Progenitor cell of endocrine pancreas (in vitro differentiated cells): ENCODE data around the gene MYO7B. TPM values are rescaled to one million over a fixed set of nuclear protein-coding genes. Genes with fewer than 3 reads are reported as not detected.

Experiments used
- DNase-seq: peaks from one replicate; pipeline ENCODE4 v3.0.0; 2021; ENCODE audit warnings: low spot score; ENCODE audit not compliant: unreplicated experiment
- H3K27ac Mint-ChIP-seq: 2 replicates; pipeline ENCODE4 v1.8.0; 2021; ENCODE audit warnings: mild to moderate bottlenecking, moderate library complexity, mixed read lengths
- H3K27me3 Mint-ChIP-seq: 2 replicates; pipeline ENCODE4 v1.8.0; 2021; ENCODE audit warnings: mixed read lengths
- H3K36me3 Mint-ChIP-seq: 2 replicates; pipeline ENCODE4 v1.8.0; 2022; ENCODE audit warnings: mixed read lengths; ENCODE audit not compliant: insufficient read depth
- H3K4me1 Mint-ChIP-seq: 2 replicates; pipeline ENCODE4 v1.8.0; 2021; ENCODE audit warnings: low read depth, mixed read lengths
- H3K4me3 Mint-ChIP-seq: 2 replicates; pipeline ENCODE4 v1.8.0; 2021; ENCODE audit warnings: low read depth, mild to moderate bottlenecking, moderate library complexity, mixed read lengths
- H3K9me3 Mint-ChIP-seq: 2 replicates; pipeline ENCODE4 v1.8.0; 2021; ENCODE audit warnings: low read depth, mixed read lengths
- CTCF ChIP-seq: fragments of 200-600 bp; sonication (generic); IDR thresholded peaks from one replicate; pipeline ENCODE4 v1.5.0; 2021; ENCODE audit warnings: antibody characterized with exemption, mild to moderate bottlenecking; ENCODE audit not compliant: unreplicated experiment
- total RNA-seq: library from RNA; stranded (reverse); gene quantifications from 2 replicates; pipeline ENCODE4 v1.2.1, GENCODE V29; 2021

The MYO7B gene
- total RNA-seq, 1 donor from 2014 or later = not detected

DNA sequence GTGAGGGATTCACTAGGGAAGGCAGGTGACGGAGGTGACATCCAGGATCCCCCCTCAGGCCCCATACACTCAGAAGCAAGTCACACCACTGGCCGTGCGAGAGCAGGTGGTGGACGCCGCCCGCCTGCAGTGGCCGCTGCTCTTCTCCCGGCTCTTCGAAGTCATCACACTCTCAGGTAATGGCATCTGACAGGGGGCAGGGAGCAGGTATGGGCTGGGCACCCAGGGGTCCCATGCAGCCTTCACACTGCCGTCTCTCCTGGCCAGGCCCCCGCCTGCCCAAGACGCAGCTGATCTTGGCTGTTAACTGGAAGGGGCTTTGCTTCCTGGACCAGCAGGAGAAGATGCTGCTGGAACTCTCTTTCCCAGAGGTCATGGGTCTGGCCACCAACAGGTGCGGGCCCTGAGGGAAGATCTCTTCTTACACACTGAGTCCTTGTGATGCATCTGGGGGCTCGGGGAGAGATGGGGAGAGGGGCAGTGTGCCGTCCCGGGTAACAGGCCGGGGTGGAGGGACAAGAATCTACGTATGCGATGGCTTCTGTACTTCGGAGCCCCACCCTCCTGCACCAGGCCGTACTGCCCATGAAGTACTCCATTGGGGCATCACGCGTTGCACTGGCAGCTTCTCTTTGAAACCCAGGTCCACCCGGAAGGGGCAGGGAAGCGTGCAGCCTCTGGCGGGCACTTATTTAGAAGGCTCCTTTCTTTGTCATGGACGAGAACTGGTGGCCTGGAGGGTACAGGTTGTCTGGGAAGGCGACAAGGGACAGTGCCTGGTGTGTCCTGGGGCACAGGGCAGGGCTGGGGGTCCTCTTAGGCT is 91.6 kb downstream of the MYO7B start:
- Mint-ChIP-seq H3K4me1 (peaks cover 2% of the 10 kb centered on the region), H3K36me3 (no peaks in the 10 kb centered on the region), H3K27me3 (peaks cover 6% of the 10 kb centered on the region)

GRCh38 chr2:127627740-127628571 is 92.5 kb downstream of the MYO7B start:
- no peak for TF ChIP-seq CTCF
- H3K9me3 Mint-ChIP-seq = no peaks in the 10 kb centered on the region
- no peak overlapping the region for H3K4me3 Mint-ChIP-seq
- no peak overlapping the region for H3K27ac Mint-ChIP-seq
- no peaks in the 10 kb centered on the region for H3K36me3 Mint-ChIP-seq
- DNase-seq = no peak
- no peaks in the 10 kb centered on the region for H3K4me1 Mint-ChIP-seq
- H3K27me3 Mint-ChIP-seq = peaks cover 6% of the 10 kb centered on the region

More for the DNA sequence above, 91.6 kb downstream of the MYO7B start:
- TF ChIP-seq CTCF = no peak
- H3K4me3 Mint-ChIP-seq = no peak overlapping the region
- DNase-seq = no peak
- no peaks in the 10 kb centered on the region for H3K9me3 Mint-ChIP-seq
- H3K27ac Mint-ChIP-seq = no peak overlapping the region

DNA sequence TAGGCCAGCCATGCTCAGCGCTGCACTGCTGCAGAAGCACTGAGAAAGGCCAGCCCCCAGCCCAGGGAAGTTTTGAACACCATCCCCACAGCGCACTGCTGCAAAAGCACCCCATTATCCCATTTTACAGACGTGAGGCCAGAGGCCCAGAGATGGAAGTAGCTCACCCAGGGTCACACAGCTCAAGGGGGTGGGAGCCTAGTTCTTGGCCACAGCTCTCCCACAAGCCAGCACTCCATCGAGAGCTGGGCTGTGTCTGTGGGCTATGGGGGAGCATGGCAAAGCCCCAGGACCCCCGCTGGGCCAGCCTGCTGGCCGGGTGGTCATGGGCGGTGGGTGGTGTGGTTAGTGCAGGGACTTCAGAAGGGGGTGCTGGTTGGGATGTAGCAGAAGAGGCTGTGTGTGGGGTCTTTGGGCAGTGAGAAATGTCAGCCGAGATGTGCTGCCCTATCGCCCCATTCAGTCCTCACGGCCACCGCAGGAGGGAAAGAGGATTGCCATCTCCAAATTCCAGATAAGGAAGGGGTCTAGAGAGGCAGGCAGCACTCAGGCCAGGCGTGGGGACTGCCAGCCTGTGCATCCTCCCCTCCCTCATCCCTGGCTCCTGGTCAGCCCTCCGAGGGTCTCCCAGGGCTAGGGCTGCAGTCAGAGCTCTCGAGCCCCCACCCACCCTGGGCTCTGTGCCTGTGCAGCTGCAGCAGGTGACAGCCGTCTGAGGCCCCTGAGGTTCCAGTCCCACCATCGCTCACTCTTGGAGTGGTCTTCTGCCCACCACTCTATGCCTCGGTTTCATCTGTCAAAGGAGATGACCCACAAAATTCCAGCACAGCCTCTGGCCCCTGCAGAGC is 93.5 kb downstream of the MYO7B start:
- Mint-ChIP-seq H3K27me3 (peaks cover 6% of the 10 kb centered on the region), H3K27ac (no peak overlapping the region), H3K36me3 (no peaks in the 10 kb centered on the region), H3K4me3 (no peak overlapping the region), H3K9me3 (no peaks in the 10 kb centered on the region), H3K4me1 (no peaks in the 10 kb centered on the region)
- no peak for DNase-seq
- no peak for TF ChIP-seq CTCF

- Mint-ChIP-seq H3K4me3 (no peak overlapping the region), H3K27ac (no peak overlapping the region), H3K4me1 (no peaks in the 10 kb centered on the region), H3K36me3 (no peaks in the 10 kb centered on the region), H3K27me3 (peaks cover 6% of the 10 kb centered on the region), H3K9me3 (no peaks in the 10 kb centered on the region)
- no peak for TF ChIP-seq CTCF
- no peak for DNase-seq
Measured at GRCh38 chr2:127629637-127630036, 94.2 kb downstream of the MYO7B start.
